Hindlimb muscle (tissue), 1 donor: ENCODE results near the gene EML4. TPM values are rescaled to one million over a fixed set of nuclear protein-coding genes. Genes with fewer than 3 reads are reported as not detected.
"Not testable (repeated sequence)": the region's sequence is repeated elsewhere in the genome, so short reads cannot be mapped to it uniquely, and the experiment has no call there.

Experiments used
- DNase-seq: peaks from one replicate; pipeline ENCODE4 v3.0.0-alpha.2; 2013
- polyA plus RNA-seq: library from polyadenylated mRNA; unstranded; fragments of 120-200 nt; gene quantifications from one replicate; pipeline ENCODE4 v1.2.1, GENCODE V29; 2013; ENCODE audit not compliant: insufficient read length

EML4 gene
- polyA plus RNA-seq, 1 donor = 30.6 TPM

GRCh38 chr2:42314892-42315468, 145.8 kb downstream of the EML4 start:
- no peak for DNase-seq

DNA sequence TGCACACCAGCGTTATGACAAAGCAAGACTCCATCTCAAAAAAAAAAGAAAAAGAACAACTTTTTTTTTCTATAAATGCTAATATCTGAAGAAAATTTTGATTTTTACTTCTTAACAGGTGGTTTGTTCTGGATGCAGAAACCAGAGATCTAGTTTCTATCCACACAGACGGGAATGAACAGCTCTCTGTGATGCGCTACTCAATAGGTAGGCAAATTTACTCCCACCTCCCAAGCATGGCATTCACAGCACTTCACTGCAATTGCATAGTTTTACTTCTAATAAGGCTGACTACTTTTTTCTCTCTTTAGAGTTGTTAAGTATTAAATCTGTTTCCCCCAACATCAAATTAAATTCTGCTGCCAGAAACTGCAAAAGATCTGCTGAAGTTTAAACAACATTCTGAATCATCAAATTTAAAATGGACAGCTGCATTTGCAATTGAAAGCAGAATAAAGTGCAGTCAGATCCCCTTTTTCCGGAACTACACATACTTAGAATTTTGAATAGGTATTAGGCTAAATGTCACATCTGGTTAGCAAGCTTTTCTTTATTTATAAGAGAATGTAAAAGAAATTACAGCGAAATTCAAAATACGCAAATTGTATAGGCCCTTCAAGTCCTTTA, 146.8 kb downstream of the EML4 start:
- DNase-seq = no peak

GRCh38 chr2:42316910-42317309, 147.8 kb downstream of the EML4 start:
- no peak for DNase-seq

DNA sequence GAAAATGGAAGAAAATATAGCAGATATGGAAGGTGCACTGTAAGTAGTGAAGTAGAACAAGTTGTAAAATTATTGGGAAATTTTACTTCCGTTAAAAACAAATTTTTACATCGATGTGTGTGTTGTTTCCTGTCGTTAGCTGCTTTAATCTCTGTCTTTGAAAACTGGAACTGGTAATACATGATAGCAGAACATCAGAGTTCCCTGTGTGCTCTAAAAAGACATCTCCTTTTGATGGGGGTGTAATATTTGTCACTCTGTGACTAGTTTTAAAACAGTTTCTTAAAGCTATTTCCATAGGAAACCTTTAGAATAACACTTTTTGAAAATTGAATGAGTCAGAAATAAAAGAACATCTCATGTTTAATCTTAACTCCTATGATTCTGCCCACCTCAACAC, 148.3 kb downstream of the EML4 start:
- no peak for DNase-seq

- no peak for DNase-seq
Measured at GRCh38 chr2:42317945-42318344, 148.8 kb downstream of the EML4 start.

DNA sequence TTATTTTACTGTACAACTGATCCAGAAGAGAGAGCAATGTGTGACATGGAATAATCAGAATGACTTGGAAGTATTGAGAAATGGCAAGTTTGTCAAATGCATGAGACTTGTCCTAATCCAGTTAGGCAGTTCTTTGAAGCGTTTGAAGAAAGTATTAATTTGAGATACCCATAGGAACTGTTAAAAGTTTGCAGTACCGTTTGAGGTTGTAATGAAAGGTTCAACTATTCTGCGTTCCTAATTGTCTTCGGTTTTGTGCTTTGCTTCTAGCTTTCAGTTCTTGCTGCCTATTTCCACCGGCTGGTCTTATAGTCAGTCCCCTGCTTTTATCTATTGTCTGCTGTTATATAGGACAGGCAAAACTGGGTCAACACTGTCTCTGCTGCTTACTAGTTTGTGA, 150.1 kb downstream of the EML4 start:
- no peak for DNase-seq

DNA sequence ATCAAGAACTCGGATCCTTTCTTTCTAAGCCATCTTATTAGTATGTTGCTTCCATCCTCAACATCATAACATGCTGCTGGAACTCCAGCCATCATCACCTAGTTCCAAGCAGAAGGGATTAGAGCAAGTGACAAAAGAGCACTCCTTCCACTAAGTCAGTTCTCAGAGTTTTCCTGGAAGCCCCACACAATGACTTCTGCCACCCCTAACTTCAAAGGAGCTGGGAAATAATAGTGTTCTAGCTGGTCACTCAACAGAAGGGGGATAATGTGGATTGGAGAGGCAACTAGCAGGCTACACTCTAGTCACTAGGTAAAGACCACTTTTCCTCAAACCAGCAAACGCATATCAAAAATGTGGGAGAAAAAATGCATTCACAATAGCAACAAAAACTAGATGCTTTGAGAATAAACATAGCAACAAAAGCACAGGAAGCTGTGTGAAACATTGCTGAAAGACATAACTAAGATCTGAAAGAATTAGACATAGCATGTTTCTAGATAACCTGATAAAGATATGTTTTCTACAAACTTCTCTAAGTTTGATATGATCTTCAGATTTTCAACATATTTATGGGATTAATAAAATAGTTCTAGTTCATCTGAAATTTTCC, 152.4 kb downstream of the EML4 start:
- no peak for DNase-seq

- DNase-seq = no peak
Measured at GRCh38 chr2:42324244-42324643, 155.1 kb downstream of the EML4 start.

DNA sequence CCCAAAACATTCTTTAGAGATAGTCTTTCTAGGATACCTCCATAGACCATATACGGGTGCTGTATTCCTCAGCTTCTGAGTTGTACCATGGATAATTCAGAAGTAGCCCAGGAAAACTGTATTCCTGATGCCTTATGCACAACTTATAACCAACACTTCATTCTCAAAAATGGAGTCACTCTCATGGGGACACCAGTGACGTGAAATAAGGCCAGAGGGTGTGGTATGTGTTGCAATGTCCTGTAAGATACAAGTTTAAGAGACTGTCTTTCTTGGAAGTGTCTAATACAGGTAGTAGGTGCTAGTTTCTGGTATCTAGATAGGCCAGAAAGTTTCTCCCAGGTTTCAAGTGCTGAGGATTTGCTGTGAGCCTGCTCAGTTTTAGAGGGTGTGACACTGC, 155.8 kb downstream of the EML4 start:
- DNase-seq = no peak

DNA sequence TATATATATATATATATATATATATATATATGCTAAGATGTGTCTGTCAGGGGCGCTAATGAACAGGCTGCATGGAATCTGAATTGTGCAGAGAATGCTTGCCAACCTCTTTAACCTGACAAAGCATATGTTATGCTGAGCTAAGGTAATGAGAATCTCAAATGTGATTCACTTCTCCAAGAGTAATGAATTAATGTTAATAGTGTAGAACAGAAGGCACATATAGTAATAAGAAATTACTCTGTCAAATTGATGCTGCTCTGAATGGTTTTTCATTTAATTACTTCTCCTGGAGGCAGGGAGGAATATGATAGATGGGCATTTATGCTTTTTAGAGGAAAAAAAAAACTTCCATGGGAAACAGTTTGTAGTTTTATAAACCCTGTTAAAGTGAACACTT, 156.5 kb downstream of the EML4 start:
- no peak for DNase-seq

- DNase-seq = no peak
Measured at GRCh38 chr2:42327125-42327524, 158.0 kb downstream of the EML4 start.

- peak; percentile 11 for DNase-seq
Measured at GRCh38 chr2:42328148-42328833, 159.1 kb downstream of the EML4 start.

GRCh38 chr2:42328923-42329322, 159.8 kb downstream of the EML4 start:
- DNase-seq = no peak

- no peak for DNase-seq
Measured at GRCh38 chr2:42329736-42330135, 160.6 kb downstream of the EML4 start.

- no peak for DNase-seq
Measured at GRCh38 chr2:42331569-42332284, 162.6 kb downstream of the EML4 start.

GRCh38 chr2:42332575-42332974, 163.4 kb downstream of the EML4 start:
- DNase-seq = no peak

- no peak for DNase-seq
Measured at GRCh38 chr2:42333579-42333978, 164.4 kb downstream of the EML4 start.

DNA sequence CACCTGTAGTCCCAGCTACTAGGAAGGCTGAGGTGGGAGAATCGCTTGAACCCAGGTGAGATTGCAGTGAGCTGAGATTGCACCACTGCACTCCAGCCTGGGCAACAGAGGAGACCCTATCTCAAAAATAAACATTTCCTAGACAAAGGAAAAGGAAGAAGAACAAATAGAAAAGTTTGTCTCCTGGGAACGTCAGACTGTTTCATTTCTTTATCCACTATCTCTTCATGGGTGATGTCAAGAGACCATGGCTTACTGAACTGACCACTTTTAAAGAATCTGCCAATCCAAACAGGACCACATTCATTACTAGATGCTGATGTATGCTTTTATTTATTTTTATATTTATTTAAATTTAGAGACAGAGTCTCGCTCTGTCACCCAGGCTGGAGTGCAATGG, 165.1 kb downstream of the EML4 start:
- DNase-seq = no peak

DNA sequence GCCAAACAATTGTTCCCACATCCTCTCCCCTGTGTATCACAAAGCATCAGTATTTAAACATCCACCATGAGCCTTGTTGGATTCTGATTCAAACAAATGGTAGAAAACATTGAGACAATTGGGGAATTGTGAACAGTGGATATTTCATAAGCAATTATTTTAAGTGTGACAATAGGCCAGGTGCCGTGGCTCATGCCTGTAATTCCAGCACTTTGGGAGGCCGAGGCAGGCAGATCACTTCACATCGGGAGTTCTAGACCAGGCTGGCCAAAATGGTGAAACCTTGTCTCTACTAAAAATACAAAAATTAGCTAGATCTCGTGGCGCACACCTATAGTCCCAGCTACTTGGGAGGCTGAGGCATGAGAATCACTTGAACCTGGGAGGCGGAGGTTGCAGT, 165.7 kb downstream of the EML4 start:
- not testable (repeated sequence) for DNase-seq

DNA sequence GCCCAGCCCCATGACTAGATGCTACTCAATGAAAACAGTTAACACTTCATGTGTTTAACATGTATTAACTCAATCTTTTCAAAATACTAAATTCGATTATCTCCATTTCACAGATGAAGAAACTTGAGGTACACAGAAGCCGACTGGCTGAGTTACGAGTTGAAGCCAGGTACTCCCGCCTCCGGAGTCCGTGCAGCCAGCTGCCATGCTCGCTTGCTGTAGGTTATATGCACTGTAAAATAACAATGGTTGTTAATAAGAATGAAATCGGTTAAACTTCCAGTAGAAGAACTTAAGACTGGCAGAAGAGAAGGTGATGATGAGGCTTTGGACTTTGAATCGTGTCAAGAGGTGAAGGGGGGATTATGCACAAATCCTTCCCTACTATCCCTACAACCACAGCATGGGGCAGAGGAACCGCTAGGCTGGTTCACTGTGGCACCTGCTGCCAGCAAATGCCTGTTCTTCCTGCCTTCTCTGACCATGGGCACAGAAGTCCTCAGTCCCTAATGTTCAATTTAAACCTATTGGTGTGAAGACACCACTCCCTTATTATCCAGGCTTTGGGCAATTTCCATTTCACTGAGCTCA, 166.5 kb downstream of the EML4 start:
- DNase-seq = no peak

GRCh38 chr2:42336361-42336965, 167.3 kb downstream of the EML4 start:
- DNase-seq = no peak

GRCh38 chr2:42337356-42337820, 168.2 kb downstream of the EML4 start:
- DNase-seq = no peak
